ENCODE measurements around the gene GARIN5B.

DNA sequence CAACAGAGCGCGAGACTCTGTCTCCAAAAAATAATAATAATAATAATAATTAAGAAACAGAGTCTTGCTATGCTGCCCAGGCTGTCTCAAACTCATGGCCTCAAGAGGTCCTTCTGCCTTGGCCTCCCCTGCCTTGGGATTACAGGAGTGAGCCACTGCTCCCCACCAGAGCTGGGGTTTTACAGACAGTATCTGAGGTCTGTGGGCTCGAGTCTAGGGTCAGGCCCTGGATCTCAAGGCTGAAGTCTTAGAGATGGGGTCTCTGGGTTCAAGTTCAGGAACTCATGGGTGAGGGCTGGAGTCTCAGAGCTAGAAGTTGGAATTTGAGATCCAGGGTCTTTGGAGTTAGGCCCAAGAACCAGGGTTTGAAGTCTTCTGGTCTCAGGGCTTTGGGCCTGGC lies 3.7 kb upstream of the GARIN5B start:
- TF ChIP-seq, protein P1, sequence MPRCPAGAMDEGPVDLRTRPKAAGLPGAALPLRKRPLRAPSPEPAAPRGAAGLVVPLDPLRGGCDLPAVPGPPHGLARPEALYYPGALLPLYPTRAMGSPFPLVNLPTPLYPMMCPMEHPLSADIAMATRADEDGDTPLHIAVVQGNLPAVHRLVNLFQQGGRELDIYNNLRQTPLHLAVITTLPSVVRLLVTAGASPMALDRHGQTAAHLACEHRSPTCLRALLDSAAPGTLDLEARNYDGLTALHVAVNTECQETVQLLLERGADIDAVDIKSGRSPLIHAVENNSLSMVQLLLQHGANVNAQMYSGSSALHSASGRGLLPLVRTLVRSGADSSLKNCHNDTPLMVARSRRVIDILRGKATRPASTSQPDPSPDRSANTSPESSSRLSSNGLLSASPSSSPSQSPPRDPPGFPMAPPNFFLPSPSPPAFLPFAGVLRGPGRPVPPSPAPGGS (CRISPR knock-in tag; IDR thresholded peaks at IDR 0.05), result no peak
- TF ChIP-seq EZH2 (conservative IDR thresholded peaks at IDR 0.05; ENCODE audit: low read depth, low read length) (no peak), CTCF (CRISPR knock-in tag; IDR thresholded peaks at IDR 0.05) (no peak)
